Left lung (tissue), 10 donors: ENCODE data around the gene E2F1. TPM values are rescaled to one million over a fixed set of nuclear protein-coding genes. Genes with fewer than 3 reads are reported as not detected.

ENCODE experiments used
- ATAC-seq: fragments of 200-7000 bp; cut with Tn5 transposase; one replicate; pipeline ENCODE4 v1.9.1; 2020; ENCODE audit warnings: moderate library complexity
- DNase-seq, 4 donors: peaks; one replicate each; pipeline ENCODE4 v3.0.0-alpha.2; 2013 to 2020
- H3K27ac ChIP-seq, 2 donors: fragments of 200-600 bp; sonication (generic) in 1 of 2; one replicate each; pipeline versions ENCODE4 v1.5.0 to v1.8.0; 2020 to 2021
- H3K27me3 ChIP-seq, 2 donors: fragments of 200-600 bp; sonication (generic) in 1 of 2; one replicate each; pipeline versions ENCODE4 v1.5.0 to v1.8.0; 2020 to 2021
- H3K36me3 ChIP-seq, 2 donors: fragments of 200-600 bp; sonication (generic) in 1 of 2; one replicate each; pipeline versions ENCODE4 v1.5.0 to v1.8.0; 2020 to 2021
- H3K4me1 ChIP-seq, 2 donors: fragments of 200-600 bp; one replicate each; pipeline ENCODE4 v1.8.0; 2021
- H3K4me3 ChIP-seq, 2 donors: fragments of 200-600 bp; sonication (generic) in 1 of 2; one replicate each; pipeline versions ENCODE4 v1.5.0 to v1.8.0; 2020 to 2021; ENCODE audit warnings: mild to moderate bottlenecking in 1 of 2
- H3K9me3 ChIP-seq, 2 donors: fragments of 200-600 bp; sonication (generic) in 1 of 2; one replicate each; pipeline versions ENCODE4 v1.5.0 to v1.8.0; 2020 to 2021
- intact Hi-C, 2 donors: fragments of 100-400 bp; cut with DNase I; formaldehyde crosslinking; loops; one replicate each; pipeline versions ENCODE4 v1.11.2 to v1.14.2; 2022
- polyA plus RNA-seq, 6 donors: library from polyadenylated mRNA; unstranded; fragments of 120-200 nt; gene quantifications; one replicate each; pipeline ENCODE4 v1.2.1, GENCODE V29; 2013; ENCODE audit not compliant: insufficient read length in 6 of 6
- total RNA-seq, 2 donors: library from RNA; stranded (reverse); fragmentation: NEBNext Ultra II Directional; extraction: Animal tissue kit (Norgen Biotek cat#: 25700); gene quantifications; one replicate each; pipeline ENCODE4 v1.2.1, GENCODE V29; 2021
- TF ChIP-seq, protein P1 (sequence below), 2 donors: fragments of 200-600 bp; sonication (generic) in 1 of 2; IDR thresholded peaks; one replicate each; pipeline versions ENCODE4 v1.5.0 to v1.8.0; 2021; ENCODE audit warnings: antibody characterized with exemption in 2 of 2
- donor health status: DM: no; HTN: yes; CAD: no.
- donor health status: DM: no; HTN: no; CAD: no.

E2F1 gene
- total and polyA plus RNA-seq, 8 donors, result 12.2 to 23.6 (median 16.4) TPM

DNA sequence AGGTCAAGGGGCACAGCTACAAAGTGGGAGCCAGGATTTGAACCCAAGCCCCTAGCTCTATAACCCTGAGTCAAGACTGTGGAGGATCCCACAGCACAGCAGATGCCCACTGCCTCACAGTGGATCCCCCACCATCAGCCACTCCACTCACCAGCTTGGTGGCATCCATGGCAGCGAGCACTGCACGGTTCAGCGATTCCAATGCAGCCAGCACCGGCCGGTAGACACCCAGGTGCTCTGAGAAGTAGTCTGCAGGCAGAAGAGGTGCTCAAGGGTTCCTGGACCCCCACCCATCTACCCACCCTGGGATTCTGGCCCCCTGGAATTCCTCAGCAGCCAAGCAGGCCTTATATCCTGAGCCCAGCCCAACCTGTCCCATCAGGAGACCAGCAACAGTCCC is 17.0 kb downstream of the E2F1 start:
- intact Hi-C loops, result no loop called here
- DNase-seq, result peak in 1 of 4 donors; percentile 54
- no peak for ATAC-seq

DNA sequence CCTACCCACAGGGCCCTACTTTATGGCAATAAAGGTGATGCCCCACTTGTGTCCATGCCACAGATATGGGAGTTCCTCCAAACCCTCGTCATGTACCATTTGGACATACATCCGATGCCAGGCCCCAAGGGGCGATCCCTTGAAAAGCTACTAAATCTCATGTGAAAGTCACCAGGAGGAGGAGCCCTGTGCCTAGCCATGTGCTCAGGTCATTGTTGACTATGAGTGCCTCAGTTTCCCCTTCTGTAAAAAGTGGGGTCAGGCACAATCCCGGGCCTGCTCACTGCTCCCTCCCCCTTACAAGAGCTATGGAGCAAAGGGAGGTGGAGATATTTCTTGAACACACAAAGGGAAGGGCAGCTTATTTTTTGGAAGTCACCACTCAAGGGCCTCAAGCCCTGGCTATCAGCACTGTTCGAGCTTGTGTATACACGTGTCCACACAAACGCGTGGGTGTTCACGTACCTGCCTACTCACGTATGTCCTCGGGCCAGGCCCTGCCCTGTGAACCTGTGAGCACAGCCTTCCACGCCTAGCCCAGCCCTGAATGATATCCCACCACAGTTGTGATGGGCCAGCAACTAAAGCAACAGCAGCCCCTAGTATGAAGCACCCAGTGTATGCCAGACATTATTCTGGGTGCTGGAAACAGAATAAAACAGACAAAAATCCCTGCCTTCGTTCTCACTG is 17.6 kb downstream of the E2F1 start:
- Histone ChIP-seq H3K4me3 (no peak overlapping the region), H3K27me3 (no peaks in the 10 kb centered on the region), H3K27ac (no peak overlapping the region), H3K9me3 (no peaks in the 10 kb centered on the region), H3K36me3 (peaks cover 0 to 11% of the 10 kb centered on the region in 2 donors), H3K4me1 (peaks cover 21 to 59% of the 10 kb centered on the region in 2 donors)
- DNase-seq (peak in 1 of 4 donors; percentile 57), ATAC-seq (no peak)
- intact Hi-C loops, result no loop called here
- TF ChIP-seq, protein P1, sequence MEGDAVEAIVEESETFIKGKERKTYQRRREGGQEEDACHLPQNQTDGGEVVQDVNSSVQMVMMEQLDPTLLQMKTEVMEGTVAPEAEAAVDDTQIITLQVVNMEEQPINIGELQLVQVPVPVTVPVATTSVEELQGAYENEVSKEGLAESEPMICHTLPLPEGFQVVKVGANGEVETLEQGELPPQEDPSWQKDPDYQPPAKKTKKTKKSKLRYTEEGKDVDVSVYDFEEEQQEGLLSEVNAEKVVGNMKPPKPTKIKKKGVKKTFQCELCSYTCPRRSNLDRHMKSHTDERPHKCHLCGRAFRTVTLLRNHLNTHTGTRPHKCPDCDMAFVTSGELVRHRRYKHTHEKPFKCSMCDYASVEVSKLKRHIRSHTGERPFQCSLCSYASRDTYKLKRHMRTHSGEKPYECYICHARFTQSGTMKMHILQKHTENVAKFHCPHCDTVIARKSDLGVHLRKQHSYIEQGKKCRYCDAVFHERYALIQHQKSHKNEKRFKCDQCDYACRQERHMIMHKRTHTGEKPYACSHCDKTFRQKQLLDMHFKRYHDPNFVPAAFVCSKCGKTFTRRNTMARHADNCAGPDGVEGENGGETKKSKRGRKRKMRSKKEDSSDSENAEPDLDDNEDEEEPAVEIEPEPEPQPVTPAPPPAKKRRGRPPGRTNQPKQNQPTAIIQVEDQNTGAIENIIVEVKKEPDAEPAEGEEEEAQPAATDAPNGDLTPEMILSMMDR (IDR thresholded peaks at IDR 0.05), result no peak

More for the DNA sequence above, 17.0 kb downstream of the E2F1 start:
- TF ChIP-seq, protein P1 (IDR thresholded peaks at IDR 0.05), result no peak
- Histone ChIP-seq H3K27ac (no peak overlapping the region), H3K4me3 (no peak overlapping the region), H3K9me3 (no peaks in the 10 kb centered on the region), H3K27me3 (no peaks in the 10 kb centered on the region), H3K36me3 (peaks cover 0 to 11% of the 10 kb centered on the region in 2 donors), H3K4me1 (peaks cover 18 to 59% of the 10 kb centered on the region in 2 donors)

DNA sequence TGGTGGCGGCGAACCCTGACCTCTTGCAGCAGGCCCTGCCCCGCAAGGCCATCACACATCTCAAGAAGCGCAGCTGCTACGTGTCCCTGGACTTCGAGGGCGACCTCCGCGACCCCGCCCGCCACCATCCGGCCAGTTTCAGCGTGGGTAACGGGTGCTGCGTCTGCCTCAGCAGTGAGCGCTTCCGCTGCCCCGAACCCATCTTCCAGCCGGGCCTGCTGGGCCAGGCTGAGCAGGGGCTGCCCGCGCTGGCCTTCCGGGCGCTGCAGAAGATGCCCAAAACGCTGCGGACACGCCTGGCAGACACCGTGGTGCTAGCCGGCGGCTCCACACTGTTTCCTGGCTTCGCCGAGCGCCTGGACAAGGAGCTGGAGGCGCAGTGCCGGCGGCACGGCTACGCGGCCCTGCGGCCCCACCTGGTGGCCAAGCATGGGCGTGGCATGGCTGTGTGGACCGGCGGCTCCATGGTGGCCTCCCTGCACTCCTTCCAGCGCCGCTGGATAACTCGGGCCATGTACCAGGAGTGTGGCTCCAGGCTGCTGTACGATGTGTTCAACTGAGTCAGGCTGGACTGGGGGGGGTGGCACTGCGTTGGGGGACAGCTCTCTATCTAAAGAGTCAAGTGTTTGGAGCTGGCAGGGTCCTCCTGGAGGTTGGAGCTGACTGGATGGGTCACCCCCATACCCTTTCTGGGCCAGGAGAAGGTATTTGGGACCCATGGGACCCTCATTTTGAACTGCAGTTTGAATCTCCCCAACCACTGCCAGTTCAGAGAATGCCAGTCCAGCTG is 18.3 kb downstream of the E2F1 start:
- H3K36me3 ChIP-seq, result peaks cover 0 to 11% of the 10 kb centered on the region in 2 donors
- peak; percentile 60 for ATAC-seq
- peaks cover 18 to 57% of the 10 kb centered on the region in 2 donors for H3K4me1 ChIP-seq
- H3K9me3 ChIP-seq, result no peaks in the 10 kb centered on the region
- TF ChIP-seq, protein P1 (IDR thresholded peaks at IDR 0.05), result peak; percentile 76 to 94
- peak in 3 of 4 donors; percentile 83 to 97 (median 84) for DNase-seq
- no peaks in the 10 kb centered on the region for H3K27me3 ChIP-seq
- H3K27ac ChIP-seq, result peak overlapping the region; percentile 79 to 87
- intact Hi-C loops, result no loop called here
- peak overlapping the region; percentile 55 to 56 for H3K4me3 ChIP-seq

DNA sequence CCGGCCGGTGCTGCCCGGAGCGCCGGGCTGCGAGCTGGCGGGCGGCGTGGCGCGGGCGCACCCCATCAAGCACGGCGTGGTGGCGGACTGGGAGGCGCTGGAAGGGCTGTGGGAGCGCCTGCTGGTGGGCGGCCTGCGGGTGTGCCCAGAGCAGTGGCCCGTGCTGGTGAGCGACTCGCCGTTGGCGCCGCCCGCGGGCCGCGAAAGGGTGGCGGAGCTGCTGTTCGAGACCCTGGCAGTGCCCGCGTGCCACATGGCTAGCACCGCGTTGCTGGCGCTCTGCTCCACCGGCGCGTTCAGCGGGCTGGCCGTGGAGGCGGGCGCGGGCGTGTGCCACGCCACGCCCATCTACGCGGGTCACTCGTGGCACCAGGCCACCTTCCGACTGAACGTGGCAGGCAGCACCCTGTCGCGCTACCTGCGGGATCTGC is 18.9 kb downstream of the E2F1 start:
- TF ChIP-seq, protein P1 (IDR thresholded peaks at IDR 0.05), result no peak
- peaks cover 18 to 56% of the 10 kb centered on the region in 2 donors for H3K4me1 ChIP-seq
- no peaks in the 10 kb centered on the region for H3K9me3 ChIP-seq

More for the DNA sequence above, 18.9 kb downstream of the E2F1 start:
- H3K36me3 ChIP-seq, result peaks cover 0 to 11% of the 10 kb centered on the region in 2 donors
- no peaks in the 10 kb centered on the region for H3K27me3 ChIP-seq
- intact Hi-C loops, result no loop called here
- peak overlapping the region; percentile 79 to 87 for H3K27ac ChIP-seq
- ATAC-seq (peak; percentile 2), DNase-seq (peak in 1 of 4 donors; percentile 91)
- peak overlapping the region; percentile 55 to 56 for H3K4me3 ChIP-seq
